Measurements from ENCODE around the gene SULT1E1. TPM values are rescaled to one million over a fixed set of nuclear protein-coding genes. Genes with fewer than 3 reads are reported as not detected.

Gene SULT1E1, protein sequence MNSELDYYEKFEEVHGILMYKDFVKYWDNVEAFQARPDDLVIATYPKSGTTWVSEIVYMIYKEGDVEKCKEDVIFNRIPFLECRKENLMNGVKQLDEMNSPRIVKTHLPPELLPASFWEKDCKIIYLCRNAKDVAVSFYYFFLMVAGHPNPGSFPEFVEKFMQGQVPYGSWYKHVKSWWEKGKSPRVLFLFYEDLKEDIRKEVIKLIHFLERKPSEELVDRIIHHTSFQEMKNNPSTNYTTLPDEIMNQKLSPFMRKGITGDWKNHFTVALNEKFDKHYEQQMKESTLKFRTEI
- total RNA-seq = 0.22 TPM in 1 of 2 replicates, not detected in the other

DNA sequence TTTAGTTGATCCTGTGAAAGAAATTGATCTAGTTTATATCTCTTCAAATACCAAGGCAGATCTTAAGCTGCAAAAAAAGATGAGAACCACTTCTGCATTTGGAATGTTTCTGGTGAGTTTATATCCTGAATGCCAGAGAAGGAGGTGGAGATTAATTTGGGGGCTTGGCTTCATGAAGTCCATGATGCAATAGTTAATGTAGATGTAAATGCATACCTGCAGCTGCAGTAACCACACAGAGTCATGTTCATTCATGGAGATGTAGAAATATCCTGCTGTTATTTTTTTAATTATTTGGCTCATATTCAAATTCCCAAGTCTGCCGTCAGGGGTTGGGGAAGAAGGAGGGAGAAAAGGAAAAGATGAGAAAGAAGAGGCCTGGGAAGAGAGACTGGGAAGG is at the start of gene SULT1E1:
Gene SULT1E1 (minus strand): TSS at position 94 of the 400 bp plus-strand sequence. CDS start 2,501 bp downstream, outside the sequence.

Other genes starting within 250 kb of the SULT1E1 start
- not detected in 2 replicates for gene UGT2A2, start 220.5 kb downstream of the SULT1E1 start, total RNA-seq
- gene UGT2A1, start 206.9 kb downstream of the SULT1E1 start, total RNA-seq = not detected in 2 replicates
- gene SULT1B1, start 99.5 kb downstream of the SULT1E1 start, total RNA-seq = under 0.01 and 0.11 TPM in 2 replicates
- gene CSN1S1, start 70.9 kb upstream of the SULT1E1 start, total RNA-seq = not detected in 2 replicates
- gene CSN2, start 105.6 kb upstream of the SULT1E1 start, total RNA-seq = not detected in 2 replicates
- gene STATH, start 135.8 kb upstream of the SULT1E1 start, total RNA-seq = not detected in 2 replicates
- not detected in 2 replicates for gene HTN3, start 168.3 kb upstream of the SULT1E1 start, total RNA-seq
- 0.11 TPM in 1 of 2 replicates, not detected in the other for gene HTN1, start 190.3 kb upstream of the SULT1E1 start, total RNA-seq

Data from articular chondrocyte of knee joint (primary cell).